HepG2 (cell line): ENCODE results near the gene ATP6V1G2. TPM values are rescaled to one million over a fixed set of nuclear protein-coding genes. Genes with fewer than 3 reads are reported as not detected.

ENCODE experiments used
- BCL6 ChIP-seq: IDR thresholded peaks from 2 replicates; pipeline ENCODE4 v1.6.1; 2016; ENCODE audit warnings: missing genetic modification reagents, missing compliant biosample characterization
- BCLAF1 ChIP-seq: fragments of 450-650 bp; IDR thresholded peaks from 2 replicates; pipeline ENCODE4 v1.6.1; 2017; ENCODE audit warnings: mild to moderate bottlenecking
- EZH2 ChIP-seq: conservative IDR thresholded peaks from 2 replicates; pipeline ENCODE4 v1.6.1; 2012; ENCODE audit warnings: mild to moderate bottlenecking, low read depth, low read length, moderate library complexity
- FOXP1 ChIP-seq, 2 experiments: fragments of 450-650 bp in 1 of 2; IDR thresholded peaks; 2 replicates each; pipeline ENCODE4 v1.6.1; 2017 to 2018; ENCODE audit warnings: antibody characterized with exemption in 1 of 2
- FOXP4 ChIP-seq: sonication (generic); formaldehyde crosslinking; IDR thresholded peaks from 2 replicates; pipeline ENCODE4 v1.4.0; 2020; ENCODE audit warnings: missing genetic modification reagents
- MTF1 ChIP-seq: sonication (generic); formaldehyde crosslinking; IDR thresholded peaks from 2 replicates; pipeline ENCODE4 v1.5.0; 2020; ENCODE audit warnings: missing genetic modification reagents
- NFE2 ChIP-seq: sonication (generic); formaldehyde crosslinking; IDR thresholded peaks from 2 replicates; pipeline ENCODE4 v1.4.0; 2020; ENCODE audit warnings: missing genetic modification reagents
- NFE2L1 ChIP-seq: sonication (generic); formaldehyde crosslinking; IDR thresholded peaks from 2 replicates; pipeline ENCODE4 v1.4.0; 2020; ENCODE audit warnings: missing genetic modification reagents, mild to moderate bottlenecking, borderline replicate concordance
- NPAS2 ChIP-seq: sonication (generic); formaldehyde crosslinking; IDR thresholded peaks from 2 replicates; pipeline ENCODE4 v1.8.0; 2022; ENCODE audit warnings: mild to moderate bottlenecking, missing genetic modification reagents, borderline replicate concordance
- POLR2A ChIP-seq, 2 experiments: IDR thresholded peaks; 2 replicates each; pipeline ENCODE4 v1.6.1; 2011; ENCODE audit warnings: low read depth in 2 of 2, low read length in 2 of 2, mild to moderate bottlenecking in 1 of 2, moderate library complexity in 1 of 2; ENCODE audit not compliant: insufficient read depth in 1 of 2
- ZNF136 ChIP-seq: sonication (generic); formaldehyde crosslinking; IDR thresholded peaks from 2 replicates; pipeline ENCODE4 v1.8.1; 2022; ENCODE audit warnings: low read depth, mild to moderate bottlenecking, moderate library complexity, missing genetic modification reagents
- ZNF160 ChIP-seq: sonication (generic); formaldehyde crosslinking; IDR thresholded peaks from 2 replicates; pipeline ENCODE4 v1.8.0; 2022; ENCODE audit warnings: mild to moderate bottlenecking, inconsistent platforms, missing genetic modification reagents
- ZNF335 ChIP-seq: sonication (generic); formaldehyde crosslinking; IDR thresholded peaks from 2 replicates; pipeline ENCODE4 v1.4.0; 2020; ENCODE audit warnings: missing genetic modification reagents
- ZNF468 ChIP-seq: sonication (generic); formaldehyde crosslinking; IDR thresholded peaks from 2 replicates; pipeline ENCODE4 v1.8.0; 2022; ENCODE audit warnings: mild to moderate bottlenecking, moderate library complexity, missing genetic modification reagents
- ZNF589 ChIP-seq: sonication (generic); formaldehyde crosslinking; conservative IDR thresholded peaks from 2 replicates; pipeline ENCODE4 v1.8.0; 2022; ENCODE audit warnings: mild to moderate bottlenecking, moderate library complexity, missing genetic modification reagents
- ZNF598 ChIP-seq: sonication (generic); formaldehyde crosslinking; IDR thresholded peaks from 2 replicates; pipeline ENCODE4 v1.5.1; 2020; ENCODE audit warnings: mild to moderate bottlenecking, missing genetic modification reagents, borderline replicate concordance
- ZNF646 ChIP-seq: sonication (generic); formaldehyde crosslinking; IDR thresholded peaks from 2 replicates; pipeline ENCODE4 v1.9.0; 2021; ENCODE audit warnings: mild to moderate bottlenecking, missing genetic modification reagents
- ZNF740 ChIP-seq: sonication (generic); formaldehyde crosslinking; IDR thresholded peaks from 2 replicates; pipeline ENCODE4 v1.4.0; 2020; ENCODE audit warnings: missing genetic modification reagents
- polyA plus RNA-seq, 8 experiments: library from polyadenylated mRNA; depleted of rRNA in 3 of 8; stranded (reverse) in 7 of 8; unstranded in 1 of 8; fragments of >200 nt; fragmentation: Illumina TruSeq in 4 of 8; extraction: Trizol in 4 of 8; gene quantifications; 2 replicates each; pipeline versions ENCODE4 v1.2.1 to v1.2.3, GENCODE V29; 2011 to 2016; ENCODE audit warnings: low read depth in 4 of 8, missing spikeins in 1 of 8, mixed read lengths in 1 of 8; ENCODE audit not compliant: insufficient read depth in 1 of 8
- total RNA-seq, 5 experiments: library from RNA; depleted of rRNA; stranded (reverse); fragments of >200 nt; fragmentation: Illumina TruSeq; extraction: Trizol; gene quantifications; 2 replicates each; pipeline ENCODE4 v1.2.3, GENCODE V29; 2016; ENCODE audit warnings: low read depth in 1 of 5

ATP6V1G2 gene
- total and polyA plus RNA-seq, 2 of the 13 experiments (the other 11 are each of a cell fraction or from before 2014, with no cell fraction given): 0.27 to 0.83 TPM

- no peak for TF ChIP-seq ZNF646 (CRISPR knock-in tag)
- TF ChIP-seq ZNF589 (CRISPR knock-in tag): peak; percentile 75
- TF ChIP-seq NFE2L1 (CRISPR knock-in tag): no peak
- no peak for TF ChIP-seq ZNF160 (CRISPR knock-in tag)
- no peak for TF ChIP-seq BCLAF1
- TF ChIP-seq ZNF136 (CRISPR knock-in tag): 0 out of 2 replicates have a peak, but pooled peaks have one; percentile 13
- no peak for TF ChIP-seq FOXP4
- TF ChIP-seq POLR2A (IDR thresholded peaks at IDR 0.05; ENCODE audit: insufficient read depth in 1 of 2, low read depth in 2 of 2, low read length in 2 of 2): 0 out of 4 replicates have a peak, but pooled peaks of 1 of the 2 experiments have one; percentile 20
- no peak for TF ChIP-seq NFE2 (CRISPR knock-in tag)
- 0 out of 2 replicates have a peak, but pooled peaks have one; percentile 10 for TF ChIP-seq ZNF740 (CRISPR knock-in tag)
- TF ChIP-seq MTF1 (CRISPR knock-in tag): no peak
- TF ChIP-seq ZNF598 (CRISPR knock-in tag): 0 out of 2 replicates have a peak, but pooled peaks have one; percentile 53
- peak; percentile 93; the same call in 1 of the 2 replicates for TF ChIP-seq NPAS2
- TF ChIP-seq FOXP1 (IDR thresholded peaks at IDR 0.05): no peak
- TF ChIP-seq FOXP1 (CRISPR knock-in tag; IDR thresholded peaks at IDR 0.05): no peak
- TF ChIP-seq BCL6 (CRISPR knock-in tag): no peak; the same call in 1 of the 2 replicates
- TF ChIP-seq ZNF468 (CRISPR knock-in tag): peak; percentile 23; the same call in 1 of the 2 replicates
- TF ChIP-seq ZNF335 (CRISPR knock-in tag): no peak
- no peak for TF ChIP-seq EZH2
Measured at GRCh38 chr6:31541059-31541657, 5.2 kb downstream of the ATP6V1G2 start (continued).
